Epidermal melanocyte (primary cell): ENCODE data around the gene RPL13A.
"Not testable (repeated sequence)": the region's sequence is repeated elsewhere in the genome, so short reads cannot be mapped to it uniquely, and the experiment has no call there.

ENCODE experiments used
- DNase-seq: peaks from one replicate; pipeline ENCODE4 v3.0.0; 2011; ENCODE audit warnings: low spot score; ENCODE audit not compliant: insufficient read length

RPL13A gene

GRCh38 chr19:49455773-49456172 is 31.6 kb upstream of the RPL13A start:
- DNase-seq = no peak

GRCh38 chr19:49456326-49456725 is 31.1 kb upstream of the RPL13A start:
- DNase-seq = no peak

- DNase-seq = no peak
These were observed 28.9 kb upstream of the RPL13A start for GRCh38 chr19:49458567-49458903.

GRCh38 chr19:49459388-49459787 is 28.0 kb upstream of the RPL13A start:
- no peak for DNase-seq

GRCh38 chr19:49461130-49461529 is 26.3 kb upstream of the RPL13A start:
- not testable (repeated sequence) for DNase-seq

- no peak for DNase-seq
These were observed 25.8 kb upstream of the RPL13A start for GRCh38 chr19:49461656-49462055.

GRCh38 chr19:49462492-49462891 is 24.9 kb upstream of the RPL13A start:
- DNase-seq = no peak

GRCh38 chr19:49463960-49464740 is 23.3 kb upstream of the RPL13A start:
- DNase-seq = no peak

- DNase-seq = no peak
These were observed 22.0 kb upstream of the RPL13A start for GRCh38 chr19:49465371-49465770.

GRCh38 chr19:49468199-49468598 is 19.2 kb upstream of the RPL13A start:
- DNase-seq = no peak

- DNase-seq = no peak
These were observed 18.5 kb upstream of the RPL13A start for GRCh38 chr19:49468746-49469447.

- no peak for DNase-seq
These were observed 17.4 kb upstream of the RPL13A start for GRCh38 chr19:49469828-49470614.

GRCh38 chr19:49470615-49470978 is 16.8 kb upstream of the RPL13A start:
- no peak for DNase-seq

GRCh38 chr19:49472936-49473335 is 14.5 kb upstream of the RPL13A start:
- no peak for DNase-seq

- not testable (repeated sequence) for DNase-seq
These were observed 13.9 kb upstream of the RPL13A start for GRCh38 chr19:49473501-49473867.

GRCh38 chr19:49473868-49474541 is 13.4 kb upstream of the RPL13A start, which contains the start of gene FLT3LG:
FLT3LG (plus strand) TSS chr19:49474215; CDS start chr19:49474640, 425 bp downstream.
- peak; percentile 97 for DNase-seq

- no peak for DNase-seq
These were observed 12.9 kb upstream of the RPL13A start for GRCh38 chr19:49474542-49474924.

GRCh38 chr19:49475191-49475917 is 12.1 kb upstream of the RPL13A start:
- DNase-seq = no peak

GRCh38 chr19:49475995-49476880 is 11.2 kb upstream of the RPL13A start:
- DNase-seq = no peak
